Epithelial cell of esophagus (primary cell): ENCODE measurements around the gene MYH7.
"Not testable (repeated sequence)": the region's sequence is repeated elsewhere in the genome, so short reads cannot be mapped to it uniquely, and the experiment has no call there.

ENCODE experiments used
- DNase-seq: peaks from one replicate; pipeline ENCODE4 v3.0.0; 2010; ENCODE audit warnings: low read depth
- H3K4me3 ChIP-seq: 2 replicates; pipeline ENCODE4 v1.5.1; 2011; ENCODE audit warnings: mild to moderate bottlenecking, low read length, control low read depth
- CTCF ChIP-seq: IDR thresholded peaks from 2 replicates; pipeline ENCODE4 v1.5.1; 2011; ENCODE audit warnings: low read depth, mild to moderate bottlenecking, low read length, control low read depth, inconsistent platforms; ENCODE audit not compliant: insufficient read depth; ENCODE audit errors: missing control alignments

Gene MYH7

GRCh38 chr14:23392613-23393012 lies 42.8 kb downstream of the MYH7 start:
- no peak for DNase-seq
- TF ChIP-seq CTCF: no peak
- no peak overlapping the region for H3K4me3 ChIP-seq

- H3K4me3 ChIP-seq, DNase-seq: not testable (repeated sequence)
Observed at GRCh38 chr14:23389871-23390270, 45.6 kb downstream of the MYH7 start.

- no peak for TF ChIP-seq CTCF
- DNase-seq: no peak
- H3K4me3 ChIP-seq: no peak overlapping the region
Observed at GRCh38 chr14:23389396-23389795, 46.1 kb downstream of the MYH7 start.

- no peak overlapping the region for H3K4me3 ChIP-seq
- TF ChIP-seq CTCF: no peak
- DNase-seq: no peak
Observed at GRCh38 chr14:23388996-23389395, 46.5 kb downstream of the MYH7 start.

- no peak for DNase-seq
- H3K4me3 ChIP-seq: no peak overlapping the region
- no peak for TF ChIP-seq CTCF
Observed at GRCh38 chr14:23387916-23388882, 47.3 kb downstream of the MYH7 start.

- TF ChIP-seq CTCF: no peak
- no peak overlapping the region for H3K4me3 ChIP-seq
- DNase-seq: no peak
Observed at GRCh38 chr14:23386999-23387398, 48.5 kb downstream of the MYH7 start.

GRCh38 chr14:23386266-23386657 lies 49.2 kb downstream of the MYH7 start:
- not testable (repeated sequence) for H3K4me3 ChIP-seq, DNase-seq

- DNase-seq: no peak
- TF ChIP-seq CTCF: no peak
- no peak overlapping the region for H3K4me3 ChIP-seq
Observed at GRCh38 chr14:23385642-23386265, 49.7 kb downstream of the MYH7 start.
